GM12892 (cell line): ENCODE results near the gene TNRC6C.

ENCODE experiments used
- POLR2A ChIP-seq: IDR thresholded peaks from 2 replicates; pipeline ENCODE4 v1.6.1; 2011; ENCODE audit warnings: low read depth, low read length, control low read depth
- POLR2AphosphoS5 ChIP-seq: IDR thresholded peaks from 2 replicates; pipeline ENCODE4 v1.6.1; 2011; ENCODE audit warnings: low read depth, low read length, control low read depth

DNA sequence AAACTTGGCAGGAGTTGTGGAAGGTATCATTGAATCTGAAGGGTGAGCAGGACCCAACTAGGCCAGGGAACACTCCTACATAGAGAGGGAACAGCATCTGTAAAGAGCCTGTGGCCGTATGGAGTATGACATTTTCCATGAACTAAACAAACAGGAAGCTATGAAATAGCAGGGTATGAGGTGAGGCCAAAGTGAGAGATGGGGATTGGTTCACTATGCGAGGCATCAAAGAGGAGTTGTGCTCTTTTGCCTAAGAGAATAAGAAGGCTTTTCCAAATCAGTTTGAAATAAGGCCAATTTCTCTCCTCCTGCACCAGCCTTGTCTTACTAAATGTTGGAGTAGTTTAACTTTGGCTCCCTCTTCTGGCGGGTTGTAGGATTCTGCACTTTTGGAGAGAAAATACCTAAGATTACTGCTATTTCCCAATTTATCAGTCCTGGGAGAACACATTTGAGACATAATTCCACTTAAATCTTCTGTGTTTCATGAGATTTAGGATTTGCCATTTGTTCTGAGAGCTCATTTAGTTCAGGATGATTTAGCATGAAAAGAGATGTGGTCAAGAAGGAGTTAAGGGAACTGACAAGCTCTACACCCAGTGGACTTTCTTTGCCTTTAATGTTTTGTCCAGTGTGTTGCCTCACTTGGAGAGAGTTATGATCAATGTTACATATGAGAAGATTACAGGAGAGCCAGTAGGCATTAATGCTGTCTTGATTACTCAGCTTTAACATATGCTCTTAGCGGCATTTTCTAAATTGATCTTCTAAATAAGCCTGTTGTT is 55.4 kb downstream of the TNRC6C start:
- TF ChIP-seq POLR2A (no peak), POLR2AphosphoS5 (no peak)
